ENCODE measurements around the gene CRTAC1.

Gene CRTAC1

GRCh38 chr10:97911217-97911616 lies 119.2 kb downstream of the CRTAC1 start:
- no peak for DNase-seq (ENCODE audit: extremely low read depth, low read depth)
- no peak for TF ChIP-seq CTCF (IDR thresholded peaks at IDR 0.05; ENCODE audit: low read depth, low read length, missing control alignments)
- H3K4me3 ChIP-seq (replicated peaks; ENCODE audit: low read depth, low read length), result no peak overlapping the region

- no peak for TF ChIP-seq CTCF (IDR thresholded peaks at IDR 0.05; ENCODE audit: low read depth, low read length, missing control alignments)
- DNase-seq (ENCODE audit: extremely low read depth, low read depth), result no peak
- no peak overlapping the region for H3K4me3 ChIP-seq (replicated peaks; ENCODE audit: low read depth, low read length)
Observed at GRCh38 chr10:97910661-97911060, 119.8 kb downstream of the CRTAC1 start.

- H3K4me3 ChIP-seq (replicated peaks; ENCODE audit: low read depth, low read length), result no peak overlapping the region
- no peak for DNase-seq (ENCODE audit: extremely low read depth, low read depth)
- TF ChIP-seq CTCF (IDR thresholded peaks at IDR 0.05; ENCODE audit: low read depth, low read length, missing control alignments), result no peak
Observed at GRCh38 chr10:97907830-97908229, 122.6 kb downstream of the CRTAC1 start.

DNA sequence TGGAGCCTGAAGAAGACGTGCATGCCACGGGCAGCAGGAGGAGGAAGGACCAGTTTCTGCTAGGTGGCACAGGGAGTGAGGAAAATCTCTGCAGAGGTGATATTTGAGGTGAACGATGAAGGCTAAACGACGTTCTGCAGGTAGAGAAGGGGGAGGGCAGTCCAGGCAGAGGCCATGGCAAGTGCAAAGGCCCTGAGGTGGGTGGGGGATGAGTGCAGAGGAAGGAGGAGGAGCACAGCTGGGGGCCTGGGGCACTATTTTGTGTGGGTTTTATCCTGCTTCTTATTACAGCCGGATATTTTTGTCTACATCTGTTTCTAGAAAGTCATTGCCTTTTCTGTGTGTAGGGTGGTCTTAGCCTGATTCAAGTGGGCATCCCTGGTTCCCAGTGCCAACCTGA lies 123.2 kb downstream of the CRTAC1 start:
- H3K4me3 ChIP-seq (replicated peaks; ENCODE audit: low read depth, low read length), result no peak overlapping the region
- TF ChIP-seq CTCF (IDR thresholded peaks at IDR 0.05; ENCODE audit: low read depth, low read length, missing control alignments), result no peak

GRCh38 chr10:97905276-97905675 lies 125.1 kb downstream of the CRTAC1 start:
- no peak for DNase-seq (ENCODE audit: extremely low read depth, low read depth)
- TF ChIP-seq CTCF (IDR thresholded peaks at IDR 0.05; ENCODE audit: low read depth, low read length, missing control alignments), result no peak

More for the DNA sequence above, 123.2 kb downstream of the CRTAC1 start:
- DNase-seq (ENCODE audit: extremely low read depth, low read depth), result no peak

DNA sequence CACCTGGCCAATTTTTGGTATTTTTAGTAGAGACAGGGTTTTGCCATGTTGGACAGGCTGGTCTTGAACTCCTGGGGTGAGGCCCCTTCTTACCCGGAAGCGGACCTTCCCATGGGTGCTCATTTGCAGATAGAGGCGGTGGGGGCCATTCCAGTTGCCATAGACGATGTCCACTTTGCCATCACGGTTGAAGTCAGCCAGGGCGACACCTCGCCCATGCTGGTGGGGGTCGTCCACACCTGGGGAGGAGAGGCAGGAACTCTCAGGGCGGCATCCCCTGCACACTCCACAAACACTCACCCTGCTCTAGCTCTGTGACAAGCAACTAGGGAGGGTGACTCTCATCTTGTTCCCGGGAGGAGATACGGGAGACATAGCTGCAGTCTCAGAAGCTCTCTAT lies 125.8 kb downstream of the CRTAC1 start:
- no peak for DNase-seq (ENCODE audit: extremely low read depth, low read depth)
- TF ChIP-seq CTCF (IDR thresholded peaks at IDR 0.05; ENCODE audit: low read depth, low read length, missing control alignments), result no peak
- H3K4me3 ChIP-seq (replicated peaks; ENCODE audit: low read depth, low read length), result no peak overlapping the region

More at GRCh38 chr10:97905276-97905675, 125.1 kb downstream of the CRTAC1 start:
- no peak overlapping the region for H3K4me3 ChIP-seq (replicated peaks; ENCODE audit: low read depth, low read length)

DNA sequence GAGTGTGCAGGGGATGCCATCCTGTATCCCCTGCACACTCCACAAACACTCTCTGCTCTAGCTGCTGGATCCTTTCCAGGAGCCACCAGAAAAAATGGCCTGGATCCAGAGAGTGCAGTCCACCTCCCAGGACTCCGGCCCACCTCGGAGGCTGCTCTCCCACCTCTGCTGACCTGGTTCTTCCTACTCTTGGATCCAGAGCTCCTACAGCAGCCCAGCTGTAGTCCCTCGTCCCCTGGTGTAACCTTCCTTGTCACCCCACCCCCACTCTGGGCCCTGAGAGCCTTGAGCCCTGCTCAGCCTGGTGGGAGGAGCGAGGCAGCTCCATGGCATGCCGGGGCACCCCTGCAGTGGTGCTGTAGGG lies 126.4 kb downstream of the CRTAC1 start:
- no peak for TF ChIP-seq CTCF (IDR thresholded peaks at IDR 0.05; ENCODE audit: low read depth, low read length, missing control alignments)
- no peak overlapping the region for H3K4me3 ChIP-seq (replicated peaks; ENCODE audit: low read depth, low read length)
- no peak for DNase-seq (ENCODE audit: extremely low read depth, low read depth)

Data from HFF-Myc (cell line).